ENCODE measurements around the gene CABS1. TPM values are rescaled to one million over a fixed set of nuclear protein-coding genes. Genes with fewer than 3 reads are reported as not detected.

Gene CABS1
- total RNA-seq: not detected
- long read RNA-seq: 0 reads

GRCh38 chr4:70334681-70335080 lies at the start of gene CABS1:
CABS1 (plus strand) TSS chr4:70334981; CDS start chr4:70335040, 59 bp downstream.
- intact Hi-C loops (cut with DNase I, micrococcal nuclease): no loop called here
- ATAC-seq (no peak), DNase-seq (no peak)

- ATAC-seq: no peak
Observed at GRCh38 chr4:70288651-70289050, 46.1 kb upstream of the CABS1 start.

GRCh38 chr4:70291341-70291740 lies 43.4 kb upstream of the CABS1 start:
- no peak for ATAC-seq
- intact Hi-C loops (cut with DNase I, micrococcal nuclease): no loop called here

More at GRCh38 chr4:70288651-70289050, 46.1 kb upstream of the CABS1 start:
- DNase-seq: no peak
- intact Hi-C loops (cut with DNase I, micrococcal nuclease): no loop called here

GRCh38 chr4:70297576-70297975 lies 37.2 kb upstream of the CABS1 start:
- ATAC-seq (no peak), DNase-seq (no peak)
- intact Hi-C loops (cut with DNase I, micrococcal nuclease): no loop called here

More at GRCh38 chr4:70291341-70291740, 43.4 kb upstream of the CABS1 start:
- DNase-seq: no peak

- no peak for DNase-seq
- no peak for ATAC-seq
- intact Hi-C loops (cut with DNase I, micrococcal nuclease): no loop called here
Observed at GRCh38 chr4:70298051-70298450, 36.7 kb upstream of the CABS1 start.

GRCh38 chr4:70299643-70300042 lies 35.1 kb upstream of the CABS1 start:
- intact Hi-C loops (cut with DNase I, micrococcal nuclease): no loop called here
- no peak for ATAC-seq
- no peak for DNase-seq

- ATAC-seq (no peak), DNase-seq (no peak)
- intact Hi-C loops (cut with DNase I, micrococcal nuclease): no loop called here
Observed at GRCh38 chr4:70300215-70300614, 34.6 kb upstream of the CABS1 start.

GRCh38 chr4:70303090-70303489 lies 31.7 kb upstream of the CABS1 start:
- no peak for ATAC-seq

GRCh38 chr4:70305601-70306000 lies 29.2 kb upstream of the CABS1 start:
- intact Hi-C loops (cut with DNase I, micrococcal nuclease): no loop called here
- no peak for DNase-seq
- no peak for ATAC-seq

More at GRCh38 chr4:70303090-70303489, 31.7 kb upstream of the CABS1 start:
- no peak for DNase-seq
- intact Hi-C loops (cut with DNase I, micrococcal nuclease): no loop called here

- DNase-seq: no peak
- intact Hi-C loops (cut with DNase I, micrococcal nuclease): no loop called here
- ATAC-seq: no peak
Observed at GRCh38 chr4:70306076-70306475, 28.7 kb upstream of the CABS1 start.

GRCh38 chr4:70313736-70314135 lies 21.0 kb upstream of the CABS1 start:
- intact Hi-C loops (cut with DNase I, micrococcal nuclease): no loop called here
- DNase-seq: no peak
- ATAC-seq: no peak

GRCh38 chr4:70315928-70316327 lies 18.9 kb upstream of the CABS1 start:
- DNase-seq (no peak), ATAC-seq (no peak)
- intact Hi-C loops (cut with DNase I, micrococcal nuclease): no loop called here

- ATAC-seq: no peak
- intact Hi-C loops (cut with DNase I, micrococcal nuclease): no loop called here
Observed at GRCh38 chr4:70326052-70326451, 8.7 kb upstream of the CABS1 start.

GRCh38 chr4:70336043-70336442 lies 1.3 kb downstream of the CABS1 start:
- DNase-seq: no peak
- no peak for ATAC-seq
- intact Hi-C loops (cut with DNase I, micrococcal nuclease): no loop called here

More at GRCh38 chr4:70326052-70326451, 8.7 kb upstream of the CABS1 start:
- no peak for DNase-seq

- intact Hi-C loops (cut with DNase I, micrococcal nuclease): no loop called here
- ATAC-seq (no peak), DNase-seq (no peak)
Observed at GRCh38 chr4:70337886-70338420, 3.2 kb downstream of the CABS1 start.

GRCh38 chr4:70356185-70356584 lies 21.4 kb downstream of the CABS1 start:
- no peak for ATAC-seq
- no peak for DNase-seq
- intact Hi-C loops (cut with DNase I, micrococcal nuclease): no loop called here

GRCh38 chr4:70359115-70359661 lies 24.4 kb downstream of the CABS1 start:
- intact Hi-C loops (cut with DNase I, micrococcal nuclease): no loop called here
- DNase-seq: no peak
- no peak for ATAC-seq

- intact Hi-C loops (cut with DNase I, micrococcal nuclease): no loop called here
- no peak for ATAC-seq
Observed at GRCh38 chr4:70360460-70360859, 25.7 kb downstream of the CABS1 start, which contains the start of gene SMR3A. SMR3A (plus strand) TSS chr4:70360760; CDS start chr4:70362116, 1,356 bp downstream.

GRCh38 chr4:70364002-70364401 lies 29.2 kb downstream of the CABS1 start:
- DNase-seq (no peak), ATAC-seq (no peak)
- intact Hi-C loops (cut with DNase I, micrococcal nuclease): no loop called here

More at GRCh38 chr4:70360460-70360859, 25.7 kb downstream of the CABS1 start, which contains the start of gene SMR3A:
- no peak for DNase-seq

GRCh38 chr4:70365479-70365878 lies 30.7 kb downstream of the CABS1 start:
- no peak for ATAC-seq
- intact Hi-C loops (cut with DNase I, micrococcal nuclease): no loop called here

GRCh38 chr4:70367813-70368212 lies 33.0 kb downstream of the CABS1 start:
- DNase-seq (no peak), ATAC-seq (no peak)
- intact Hi-C loops (cut with DNase I, micrococcal nuclease): no loop called here

More at GRCh38 chr4:70365479-70365878, 30.7 kb downstream of the CABS1 start:
- DNase-seq: no peak

Measured in left colon (tissue), 2 donors.